GM21576 (cell line): ENCODE results near the gene EID2B.
A peak's percentile ranks its signal among the peaks of the same experiment; 100 is the strongest.

ENCODE experiments used
- ATAC-seq: cut with Tn5 transposase; IDR thresholded peaks from one replicate; pipeline ENCODE4 v1.9.1; 2021; ENCODE audit warnings: mild to moderate bottlenecking, moderate library complexity; ENCODE audit not compliant: unreplicated experiment

The EID2B gene

DNA sequence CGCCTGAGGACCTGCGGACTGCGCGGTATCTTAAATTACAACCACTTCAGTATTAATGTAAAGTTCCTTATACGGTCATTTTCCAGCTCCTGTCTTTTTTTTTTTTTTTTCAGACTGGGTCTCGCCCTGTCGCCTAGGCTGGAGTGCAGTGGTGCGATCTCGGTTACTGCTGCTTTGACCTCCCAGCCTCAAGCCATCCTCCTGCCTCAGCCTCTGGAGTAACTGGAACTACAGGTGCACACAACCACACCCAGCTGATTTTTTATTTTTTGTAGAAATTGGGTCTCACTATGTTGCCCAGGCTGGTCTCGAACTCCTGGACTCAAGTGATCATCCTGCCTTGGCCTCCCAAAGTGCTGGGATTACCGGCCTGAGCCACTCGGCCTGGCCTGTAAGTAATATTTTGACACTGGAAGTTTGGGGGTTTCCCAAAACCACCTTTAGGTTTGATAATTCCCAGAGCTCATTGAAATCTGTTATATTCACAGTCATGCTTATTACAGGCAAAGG is 406 bp upstream of the EID2B start:
- ATAC-seq = peak; percentile 11

GRCh38 chr19:39531834-39532232 is 819 bp downstream of the EID2B start:
- ATAC-seq = no peak

GRCh38 chr19:39525205-39525604 is 7.4 kb downstream of the EID2B start:
- ATAC-seq = no peak

DNA sequence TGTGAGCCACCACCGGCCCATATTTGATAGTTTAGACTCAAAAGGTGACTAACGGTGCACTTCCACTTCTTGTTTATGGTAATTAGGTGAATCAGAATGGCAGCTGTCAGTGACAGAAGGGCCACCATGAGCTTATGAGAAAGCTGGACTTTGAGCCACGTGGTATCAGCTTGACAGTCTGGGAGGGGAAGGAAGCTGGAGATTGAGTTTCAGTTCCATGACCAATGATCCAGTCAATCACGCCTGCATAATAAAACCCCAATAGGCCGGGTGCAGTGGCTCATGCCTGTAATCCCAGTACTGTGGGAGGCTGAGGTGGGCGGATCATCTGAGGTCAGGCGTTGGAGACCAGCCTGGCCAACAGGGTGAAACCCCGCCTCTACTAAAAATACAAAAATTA is 8.2 kb downstream of the EID2B start:
- no peak for ATAC-seq

DNA sequence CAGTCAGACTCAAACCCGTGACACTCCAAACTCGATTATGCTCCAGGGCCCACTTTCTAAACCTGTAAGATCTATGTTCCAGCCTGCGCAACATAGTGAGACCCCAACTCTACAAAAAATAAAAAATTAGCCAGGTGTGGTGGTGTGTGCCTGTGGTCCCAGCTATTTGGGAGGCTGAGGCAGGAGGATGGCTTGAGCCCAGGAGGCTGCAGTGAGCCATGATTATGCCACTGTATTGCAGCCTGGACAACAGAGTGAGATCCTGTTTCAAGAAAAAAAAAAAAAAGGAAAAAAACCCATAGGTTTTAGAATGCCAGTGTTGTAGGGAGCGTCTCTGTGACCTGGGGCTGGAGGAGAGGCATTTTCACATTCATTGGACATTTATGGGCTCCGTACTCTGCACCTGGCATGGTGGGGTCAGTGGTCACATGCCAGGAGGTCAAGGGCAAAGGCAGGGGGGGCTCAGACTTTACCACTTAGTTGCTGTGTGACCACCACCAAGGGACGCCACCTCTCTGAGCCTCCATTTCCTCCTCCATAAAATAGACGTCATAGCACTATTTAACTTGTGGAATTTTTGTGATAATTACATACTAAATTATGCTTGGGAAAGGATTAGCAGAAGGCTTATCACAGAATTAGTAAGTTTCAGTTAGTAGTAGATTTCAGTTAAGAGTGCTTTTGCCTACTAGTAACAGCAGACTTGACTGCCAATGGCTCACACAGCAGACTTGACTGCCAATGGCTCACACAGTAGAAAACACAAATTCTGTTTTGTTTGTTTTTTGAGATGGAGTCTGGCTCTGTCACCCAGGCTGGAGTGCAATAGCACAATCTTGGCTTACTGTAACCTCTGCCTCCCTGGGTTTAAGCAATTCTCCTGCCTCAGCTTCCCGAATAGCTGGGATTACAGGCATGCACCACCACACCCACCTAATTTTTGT is 11.8 kb downstream of the EID2B start:
- ATAC-seq = no peak

DNA sequence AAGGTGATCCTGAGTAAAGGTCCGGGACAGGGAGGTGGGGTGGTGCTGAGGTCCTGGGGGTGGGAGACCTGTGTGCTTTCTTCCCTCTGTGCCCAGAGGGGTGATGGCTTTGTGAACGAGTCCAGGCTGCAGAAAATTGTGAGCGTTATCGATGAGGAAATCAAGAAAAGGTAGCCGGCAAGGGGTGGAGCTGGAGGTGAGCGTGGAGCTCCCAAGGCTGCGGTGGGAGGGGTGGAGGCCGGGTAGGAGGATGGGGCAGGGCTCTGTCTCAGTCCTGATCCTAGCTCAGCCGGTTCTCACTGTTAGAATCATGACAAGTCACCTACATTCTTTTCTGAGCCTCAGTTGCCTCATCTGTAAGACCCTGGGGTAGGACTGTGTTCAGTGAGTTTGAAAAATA is 13.7 kb downstream of the EID2B start:
- no peak for ATAC-seq

DNA sequence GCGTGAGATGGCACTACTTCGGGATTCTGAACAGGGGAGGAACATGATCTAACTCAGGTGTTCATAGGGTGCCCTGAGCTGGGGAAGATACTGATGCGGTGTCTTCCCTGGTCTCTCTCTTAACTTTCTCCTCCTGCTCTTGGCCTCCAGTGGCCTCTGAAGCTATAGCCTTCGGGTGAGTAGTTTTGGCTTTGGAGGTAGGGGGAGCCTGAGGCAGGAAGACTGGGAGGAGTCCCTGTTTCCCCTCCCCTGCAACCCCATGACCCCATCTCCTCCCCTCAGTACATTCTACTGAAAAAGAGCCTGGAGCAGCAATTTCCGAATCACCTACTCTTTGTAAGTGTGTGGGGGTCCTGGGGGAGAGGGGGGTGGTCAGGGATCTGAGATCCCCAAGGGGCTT is 14.2 kb downstream of the EID2B start:
- ATAC-seq = no peak

DNA sequence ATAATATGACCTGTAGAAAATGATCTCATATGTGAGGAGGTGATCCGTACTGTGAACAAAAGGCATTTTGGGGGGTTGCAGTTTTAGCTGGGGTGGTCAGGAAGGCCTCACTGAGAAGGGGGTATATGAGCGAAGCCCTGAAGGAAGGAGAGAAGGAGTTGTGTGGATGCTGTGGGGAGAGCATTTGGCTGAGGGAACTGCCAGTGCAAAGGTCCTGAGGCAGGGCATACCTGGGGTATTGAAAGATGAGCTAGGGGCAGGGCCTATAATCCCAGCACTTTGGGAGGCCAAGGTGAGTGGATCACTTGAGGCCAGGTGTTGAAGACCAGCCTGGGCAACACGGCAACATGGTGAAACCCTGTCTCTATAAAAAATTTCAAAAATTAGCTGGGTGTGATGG is 15.2 kb downstream of the EID2B start:
- no peak for ATAC-seq

- ATAC-seq = no peak
These were observed 16.4 kb downstream of the EID2B start for GRCh38 chr19:39516270-39516669.

DNA sequence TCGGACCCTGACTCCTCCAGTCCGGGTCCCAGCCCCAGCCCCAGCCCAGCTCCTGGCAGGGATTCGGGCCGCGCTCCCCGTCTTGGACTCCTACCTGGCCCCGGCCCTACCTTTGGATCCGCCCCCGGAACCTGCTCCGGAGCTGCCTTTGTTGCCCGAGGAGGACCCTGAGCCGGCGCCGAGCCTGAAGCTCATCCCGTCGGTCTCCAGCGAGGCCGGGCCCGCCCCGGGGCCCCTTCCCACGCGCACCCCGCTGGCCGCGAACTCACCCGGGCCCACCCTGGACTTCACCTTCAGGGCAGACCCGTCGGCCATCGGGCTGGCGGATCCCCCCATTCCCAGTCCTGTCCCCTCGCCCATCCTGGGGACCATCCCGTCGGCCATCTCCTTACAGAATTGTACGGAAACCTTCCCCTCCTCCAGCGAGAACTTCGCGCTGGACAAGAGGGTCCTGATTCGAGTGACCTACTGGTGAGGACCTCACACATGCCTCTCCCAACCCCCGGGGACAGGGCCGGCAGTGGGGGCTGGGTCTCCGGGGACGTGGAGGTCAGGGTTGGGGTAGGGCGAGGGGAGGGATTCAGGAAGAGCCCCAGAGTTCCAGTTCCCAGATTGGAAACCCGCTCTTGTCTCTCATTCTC is 17.0 kb downstream of the EID2B start:
- no peak for ATAC-seq

- ATAC-seq = no peak
These were observed 17.7 kb downstream of the EID2B start, which contains the start of gene SELENOV for GRCh38 chr19:39514840-39515550. Gene SELENOV, plus strand, starts transcription at chr19:39515139. Its CDS starts 74 bp downstream, at chr19:39515213.

- no peak for ATAC-seq
These were observed 19.7 kb downstream of the EID2B start for GRCh38 chr19:39512988-39513387.

- ATAC-seq = no peak
These were observed 23.4 kb downstream of the EID2B start for GRCh38 chr19:39509233-39509632.

- no peak for ATAC-seq
These were observed 24.0 kb downstream of the EID2B start for GRCh38 chr19:39508629-39509028.

- no peak for ATAC-seq
These were observed 24.8 kb downstream of the EID2B start for GRCh38 chr19:39507715-39508364.

DNA sequence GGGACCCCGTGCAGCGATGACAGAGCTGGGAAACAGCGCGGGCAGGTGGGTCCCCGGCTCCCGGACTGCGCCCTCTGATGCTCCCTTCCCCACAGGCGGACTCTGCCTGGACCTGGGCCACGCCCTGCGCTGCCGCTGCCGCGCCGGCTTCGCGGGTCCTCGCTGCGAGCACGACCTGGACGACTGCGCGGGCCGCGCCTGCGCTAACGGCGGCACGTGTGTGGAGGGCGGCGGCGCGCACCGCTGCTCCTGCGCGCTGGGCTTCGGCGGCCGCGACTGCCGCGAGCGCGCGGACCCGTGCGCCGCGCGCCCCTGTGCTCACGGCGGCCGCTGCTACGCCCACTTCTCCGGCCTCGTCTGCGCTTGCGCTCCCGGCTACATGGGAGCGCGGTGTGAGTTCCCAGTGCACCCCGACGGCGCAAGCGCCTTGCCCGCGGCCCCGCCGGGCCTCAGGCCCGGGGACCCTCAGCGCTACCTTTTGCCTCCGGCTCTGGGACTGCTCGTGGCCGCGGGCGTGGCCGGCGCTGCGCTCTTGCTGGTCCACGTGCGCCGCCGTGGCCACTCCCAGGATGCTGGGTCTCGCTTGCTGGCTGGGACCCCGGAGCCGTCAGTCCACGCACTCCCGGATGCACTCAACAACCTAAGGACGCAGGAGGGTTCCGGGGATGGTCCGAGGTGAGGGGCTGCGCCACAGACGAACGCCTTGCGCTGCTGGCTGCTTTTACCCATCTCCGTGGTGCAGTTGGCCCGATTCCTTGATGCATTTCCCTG is 25.5 kb downstream of the EID2B start:
- no peak for ATAC-seq

- ATAC-seq = no peak
These were observed 26.1 kb downstream of the EID2B start for GRCh38 chr19:39506598-39506943.

DNA sequence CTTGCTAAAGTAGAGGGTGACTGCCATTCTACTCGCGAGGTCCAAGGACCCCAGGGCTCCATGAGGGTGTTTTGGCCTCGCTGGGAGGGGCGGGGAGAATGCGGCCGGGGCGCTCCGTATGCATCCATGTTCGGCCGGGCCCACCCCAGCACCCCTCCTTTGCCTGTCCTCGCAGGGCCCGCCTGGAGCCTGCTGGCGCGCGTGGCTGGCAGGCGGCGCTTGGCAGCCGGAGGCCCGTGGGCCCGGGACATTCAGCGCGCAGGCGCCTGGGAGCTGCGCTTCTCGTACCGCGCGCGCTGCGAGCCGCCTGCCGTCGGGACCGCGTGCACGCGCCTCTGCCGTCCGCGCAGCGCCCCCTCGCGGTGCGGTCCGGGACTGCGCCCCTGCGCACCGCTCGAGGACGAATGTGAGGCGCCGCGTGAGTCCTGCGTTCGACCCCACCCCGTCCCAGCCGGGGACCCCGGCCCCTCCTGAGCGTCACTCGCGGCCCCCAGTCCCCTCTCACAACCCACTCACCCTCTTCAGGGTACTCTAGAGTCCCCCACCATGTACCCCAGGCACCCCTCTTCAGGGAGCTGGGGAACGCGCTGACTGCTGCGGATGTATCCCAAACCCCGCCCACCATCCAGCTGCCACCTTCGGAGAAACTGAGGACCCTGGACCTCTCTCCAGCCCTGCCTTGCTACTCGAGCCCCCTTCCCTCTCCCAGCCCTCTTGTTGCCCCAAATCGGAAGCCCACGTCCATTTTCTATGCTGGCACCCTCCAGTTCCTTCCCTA is 29.8 kb downstream of the EID2B start:
- ATAC-seq = no peak

GRCh38 chr19:39501340-39501739 is 31.3 kb downstream of the EID2B start:
- ATAC-seq = no peak
